CD14-positive monocyte (primary cell): Measurements from ENCODE around the gene USP53. TPM values are rescaled to one million over a fixed set of nuclear protein-coding genes. Genes with fewer than 3 reads are reported as not detected.

Experiments
- DNase-seq, 3 donors: peaks; one replicate each; pipeline ENCODE4 v3.0.0-alpha.2; 2011 to 2022
- H2AFZ ChIP-seq: 2 replicates; pipeline ENCODE4 v1.6.0; 2012; ENCODE audit warnings: mild to moderate bottlenecking, low read depth, low read length, inconsistent platforms; ENCODE audit not compliant: insufficient read depth, poor library complexity, severe bottlenecking
- H3K27ac ChIP-seq, 2 donors: 1 replicate in 1 of 2; 2 replicates in 1 of 2; pipeline ENCODE4 v1.5.1; 2012 to 2013; ENCODE audit warnings: low read length in 2 of 2, control low read depth in 1 of 2, inconsistent platforms in 1 of 2, low read depth in 1 of 2, mild to moderate bottlenecking in 1 of 2
- H3K27me3 ChIP-seq, 2 donors: one replicate each; pipeline versions ENCODE4 v1.6.0 to v1.6.1; 2011 to 2013; ENCODE audit warnings: low read length in 2 of 2; ENCODE audit not compliant: control insufficient read depth in 2 of 2, insufficient read depth in 2 of 2
- H3K36me3 ChIP-seq, 2 donors: replicated peaks in 1 of 2; 1 replicate in 1 of 2; 2 replicates in 1 of 2; pipeline versions ENCODE4 v1.5.1 to v1.6.1; 2012 to 2013; ENCODE audit warnings: low read length in 2 of 2, control low read depth in 1 of 2, inconsistent platforms in 1 of 2, mild to moderate bottlenecking in 1 of 2; ENCODE audit not compliant: insufficient read depth in 2 of 2, control insufficient read depth in 1 of 2
- H3K4me1 ChIP-seq, 2 donors: 1 replicate in 1 of 2; 2 replicates in 1 of 2; pipeline versions ENCODE4 v1.5.1 to v1.6.1; 2012 to 2013; ENCODE audit warnings: low read length in 2 of 2, control low read depth in 1 of 2, inconsistent platforms in 1 of 2, mild to moderate bottlenecking in 1 of 2, moderate library complexity in 1 of 2; ENCODE audit not compliant: insufficient read depth in 2 of 2, control insufficient read depth in 1 of 2
- H3K4me2 ChIP-seq: replicated peaks from 2 replicates; pipeline ENCODE3; 2012; ENCODE audit warnings: low read length, moderate library complexity, mild to moderate bottlenecking; ENCODE audit not compliant: poor library complexity, severe bottlenecking; ENCODE audit errors: extremely low read depth
- H3K4me3 ChIP-seq, 3 experiments: fragments of 200-600 bp in 1 of 3; sonication (generic) in 1 of 3; replicated peaks in 1 of 3; 1 replicate in 2 of 3; 2 replicates in 1 of 3; pipeline ENCODE4 v1.5.1; 2011 to 2013; ENCODE audit warnings: low read length in 3 of 3, mild to moderate bottlenecking in 3 of 3, control low read depth in 2 of 3, low read depth in 2 of 3, inconsistent platforms in 1 of 3, moderate library complexity in 1 of 3
- H3K79me2 ChIP-seq: 2 replicates; pipeline ENCODE4 v1.6.0; 2012; ENCODE audit warnings: mild to moderate bottlenecking, control low read depth, inconsistent platforms, low read length, moderate library complexity; ENCODE audit not compliant: insufficient read depth
- H3K9ac ChIP-seq: 2 replicates; pipeline ENCODE4 v1.6.0; 2017; ENCODE audit warnings: low read length, mild to moderate bottlenecking; ENCODE audit not compliant: insufficient read depth, poor library complexity, severe bottlenecking
- H3K9me3 ChIP-seq, 2 donors: replicated peaks in 1 of 2; 1 replicate in 1 of 2; 2 replicates in 1 of 2; pipeline versions ENCODE4 v1.5.1 to v1.6.1; 2012 to 2013; ENCODE audit warnings: low read length in 2 of 2, control low read depth in 1 of 2; ENCODE audit not compliant: control insufficient read depth in 1 of 2, insufficient read depth in 1 of 2
- H4K20me1 ChIP-seq: 2 replicates; pipeline ENCODE4 v1.6.0; 2012; ENCODE audit warnings: mild to moderate bottlenecking, low read length, control low read depth, moderate library complexity; ENCODE audit not compliant: insufficient read depth
- H3K27ac Mint-ChIP-seq, 7 donors: one replicate each; pipeline ENCODE4 v1.8.0; 2020; ENCODE audit warnings: mild to moderate bottlenecking in 7 of 7, mixed read lengths in 7 of 7, moderate library complexity in 6 of 7, inconsistent platforms in 2 of 7
- H3K27me3 Mint-ChIP-seq, 3 donors: one replicate each; pipeline ENCODE4 v1.8.0; 2021 to 2022; ENCODE audit warnings: low read depth in 3 of 3, mild to moderate bottlenecking in 3 of 3, mixed read lengths in 3 of 3, moderate library complexity in 3 of 3, inconsistent platforms in 1 of 3
- H3K36me3 Mint-ChIP-seq, 2 donors: one replicate each; pipeline ENCODE4 v1.8.0; 2020; ENCODE audit warnings: mixed read lengths in 2 of 2, inconsistent platforms in 1 of 2, mild to moderate bottlenecking in 1 of 2
- H3K4me1 Mint-ChIP-seq: one replicate; pipeline ENCODE4 v1.8.0; 2020; ENCODE audit warnings: mild to moderate bottlenecking, mixed read lengths
- H3K4me3 Mint-ChIP-seq, 2 donors: one replicate each; pipeline ENCODE4 v1.8.0; 2020; ENCODE audit warnings: mild to moderate bottlenecking in 2 of 2, mixed read lengths in 2 of 2, moderate library complexity in 1 of 2
- H3K9me3 Mint-ChIP-seq, 7 donors: one replicate each; pipeline ENCODE4 v1.8.0; 2020 to 2022; ENCODE audit warnings: mixed read lengths in 7 of 7, mild to moderate bottlenecking in 6 of 7, moderate library complexity in 6 of 7, inconsistent platforms in 2 of 7
- WGBS: methylation state at CpG from one replicate; pipeline ENCODE4 v1.1.5; 2013; ENCODE audit warnings: missing lambda C conversion rate; ENCODE audit not compliant: insufficient coverage; 5-methylcytosine and 5-hydroxymethylcytosine counted together
- intact Hi-C, 2 donors: fragments of 100-400 bp; cut with micrococcal nuclease; formaldehyde crosslinking; loops; one replicate each; pipeline versions ENCODE4 v1.15.0 to v1.15.1; 2023
- polyA plus RNA-seq, 3 donors: library from polyadenylated mRNA; depleted of rRNA in 1 of 3; unstranded in 2 of 3; stranded (reverse) in 1 of 3; fragments of 300-500 nt in 2 of 3; fragments of >200 nt in 1 of 3; fragmentation: Illumina TruSeq in 2 of 3; gene quantifications; 1 replicate in 2 of 3; 2 replicates in 1 of 3; pipeline ENCODE4 v1.2.3, GENCODE V29; 2012 to 2021
- TF ChIP-seq, protein P1 (sequence below): fragments of 200-600 bp; IDR thresholded peaks from one replicate; pipeline ENCODE4 v1.8.0; 2022; ENCODE audit warnings: antibody characterized with exemption, mild to moderate bottlenecking

The USP53 gene
- polyA plus RNA-seq, 3 donors, result 0.11 to 0.44 (median 0.22) TPM

GRCh38 chr4:119243868-119244267 lies 31.4 kb downstream of the USP53 start:
- Histone ChIP-seq H4K20me1 (no peaks in the 10 kb centered on the region), H3K36me3 (no peaks in the 10 kb centered on the region), H3K4me1 (peaks cover 11 to 13% of the 10 kb centered on the region in 2 donors), H3K9me3 (no peaks in the 10 kb centered on the region), H3K4me2 (no peak overlapping the region), H3K27me3 (no peaks in the 10 kb centered on the region), H3K4me3 (no peak overlapping the region), H3K27ac (no peak overlapping the region), H2AFZ (no peak overlapping the region), H3K79me2 (no peaks in the 10 kb centered on the region), H3K9ac (no peak overlapping the region)
- no peak for DNase-seq
- H3K27ac Mint-ChIP-seq, result no peak overlapping the region
- TF ChIP-seq, protein P1, sequence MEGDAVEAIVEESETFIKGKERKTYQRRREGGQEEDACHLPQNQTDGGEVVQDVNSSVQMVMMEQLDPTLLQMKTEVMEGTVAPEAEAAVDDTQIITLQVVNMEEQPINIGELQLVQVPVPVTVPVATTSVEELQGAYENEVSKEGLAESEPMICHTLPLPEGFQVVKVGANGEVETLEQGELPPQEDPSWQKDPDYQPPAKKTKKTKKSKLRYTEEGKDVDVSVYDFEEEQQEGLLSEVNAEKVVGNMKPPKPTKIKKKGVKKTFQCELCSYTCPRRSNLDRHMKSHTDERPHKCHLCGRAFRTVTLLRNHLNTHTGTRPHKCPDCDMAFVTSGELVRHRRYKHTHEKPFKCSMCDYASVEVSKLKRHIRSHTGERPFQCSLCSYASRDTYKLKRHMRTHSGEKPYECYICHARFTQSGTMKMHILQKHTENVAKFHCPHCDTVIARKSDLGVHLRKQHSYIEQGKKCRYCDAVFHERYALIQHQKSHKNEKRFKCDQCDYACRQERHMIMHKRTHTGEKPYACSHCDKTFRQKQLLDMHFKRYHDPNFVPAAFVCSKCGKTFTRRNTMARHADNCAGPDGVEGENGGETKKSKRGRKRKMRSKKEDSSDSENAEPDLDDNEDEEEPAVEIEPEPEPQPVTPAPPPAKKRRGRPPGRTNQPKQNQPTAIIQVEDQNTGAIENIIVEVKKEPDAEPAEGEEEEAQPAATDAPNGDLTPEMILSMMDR, result no peak
- no peaks in the 10 kb centered on the region for H3K27me3 Mint-ChIP-seq
- no peaks in the 10 kb centered on the region for H3K36me3 Mint-ChIP-seq
- no peaks in the 10 kb centered on the region for H3K9me3 Mint-ChIP-seq
- H3K4me3 Mint-ChIP-seq, result no peak overlapping the region
- peaks cover 9% of the 10 kb centered on the region for H3K4me1 Mint-ChIP-seq
- WGBS, result no CpG with 5 or more reads among the region's 1 CpG
- intact Hi-C loops, result no loop called here

GRCh38 chr4:119244344-119244743 lies 31.8 kb downstream of the USP53 start:
- no CpG with 5 or more reads among the region's 3 CpGs for WGBS
- TF ChIP-seq, protein P1, result no peak
- no peak overlapping the region for H3K9ac ChIP-seq
- Mint-ChIP-seq H3K27me3 (no peaks in the 10 kb centered on the region), H3K36me3 (no peaks in the 10 kb centered on the region), H3K4me3 (no peak overlapping the region), H3K27ac (peak overlapping the region in 1 of 7 donors; percentile 68), H3K4me1 (peaks cover 9% of the 10 kb centered on the region), H3K9me3 (no peaks in the 10 kb centered on the region)
- no peak for DNase-seq
- H2AFZ ChIP-seq, result no peak overlapping the region
- no peak overlapping the region for H3K27ac ChIP-seq
- H3K4me2 ChIP-seq, result peak overlapping the region; percentile 32
- H3K79me2 ChIP-seq, result no peaks in the 10 kb centered on the region
- no peaks in the 10 kb centered on the region for H3K9me3 ChIP-seq
- peaks cover 11 to 13% of the 10 kb centered on the region in 2 donors for H3K4me1 ChIP-seq
- H3K4me3 ChIP-seq, result no peak overlapping the region
- H3K36me3 ChIP-seq, result no peaks in the 10 kb centered on the region
- intact Hi-C loops, result no loop called here
- no peaks in the 10 kb centered on the region for H4K20me1 ChIP-seq
- no peaks in the 10 kb centered on the region for H3K27me3 ChIP-seq
